Measurements from ENCODE around the gene C3orf62.
A peak's percentile ranks its signal among the peaks of the same experiment; 100 is the strongest.
"Not testable (repeated sequence)": the region's sequence is repeated elsewhere in the genome, so short reads cannot be mapped to it uniquely, and the experiment has no call there.

Gene C3orf62

GRCh38 chr3:49270156-49270500 lies 6.9 kb downstream of the C3orf62 start:
- FAIRE-seq (no peak), DNase-seq (ENCODE audit: extremely low spot score, insufficient read length, low read depth) (no peak)

GRCh38 chr3:49269443-49270155 lies 7.4 kb downstream of the C3orf62 start:
- no peak for FAIRE-seq

GRCh38 chr3:49266410-49267095 lies 10.5 kb downstream of the C3orf62 start:
- FAIRE-seq (no peak), DNase-seq (ENCODE audit: extremely low spot score, insufficient read length, low read depth) (no peak)

More at GRCh38 chr3:49269443-49270155, 7.4 kb downstream of the C3orf62 start:
- DNase-seq (ENCODE audit: extremely low spot score, insufficient read length, low read depth), result no peak

- FAIRE-seq (no peak), DNase-seq (ENCODE audit: extremely low spot score, insufficient read length, low read depth) (no peak)
These were observed 11.2 kb downstream of the C3orf62 start for GRCh38 chr3:49265661-49266386.

- FAIRE-seq, result no peak
- no peak for DNase-seq (ENCODE audit: extremely low spot score, insufficient read length, low read depth)
These were observed 13.7 kb downstream of the C3orf62 start for GRCh38 chr3:49263159-49263889.

- no peak for FAIRE-seq
- no peak for DNase-seq (ENCODE audit: extremely low spot score, insufficient read length, low read depth)
These were observed 16.2 kb downstream of the C3orf62 start for GRCh38 chr3:49260806-49261324.

GRCh38 chr3:49257187-49257586 lies 19.8 kb downstream of the C3orf62 start:
- FAIRE-seq, result no peak
- DNase-seq (ENCODE audit: extremely low spot score, insufficient read length, low read depth), result no peak

GRCh38 chr3:49255718-49256511 lies 21.1 kb downstream of the C3orf62 start:
- FAIRE-seq (no peak), DNase-seq (ENCODE audit: extremely low spot score, insufficient read length, low read depth) (no peak)

- DNase-seq (ENCODE audit: extremely low spot score, insufficient read length, low read depth) (no peak), FAIRE-seq (no peak)
These were observed 21.9 kb downstream of the C3orf62 start for GRCh38 chr3:49255112-49255511.

- DNase-seq (ENCODE audit: extremely low spot score, insufficient read length, low read depth), result no peak
- FAIRE-seq, result no peak
These were observed 23.5 kb downstream of the C3orf62 start for GRCh38 chr3:49253512-49253911.

GRCh38 chr3:49248840-49249227 lies 28.2 kb downstream of the C3orf62 start:
- no peak for DNase-seq (ENCODE audit: extremely low spot score, insufficient read length, low read depth)
- peak; percentile 41 for FAIRE-seq

GRCh38 chr3:49244581-49245205 lies 32.3 kb downstream of the C3orf62 start:
- no peak for FAIRE-seq
- no peak for DNase-seq (ENCODE audit: extremely low spot score, insufficient read length, low read depth)

- FAIRE-seq; DNase-seq (ENCODE audit: extremely low spot score, insufficient read length, low read depth): not testable (repeated sequence)
These were observed 36.9 kb downstream of the C3orf62 start for GRCh38 chr3:49240091-49240490.

- DNase-seq (ENCODE audit: extremely low spot score, insufficient read length, low read depth), result no peak
- FAIRE-seq, result no peak
These were observed 38.5 kb downstream of the C3orf62 start for GRCh38 chr3:49238274-49239127.

- DNase-seq (ENCODE audit: extremely low spot score, insufficient read length, low read depth) (no peak), FAIRE-seq (no peak)
These were observed 39.7 kb downstream of the C3orf62 start for GRCh38 chr3:49237344-49237743.

GRCh38 chr3:49236226-49236625 lies 40.8 kb downstream of the C3orf62 start:
- DNase-seq (ENCODE audit: extremely low spot score, insufficient read length, low read depth), result no peak
- no peak for FAIRE-seq

- FAIRE-seq; DNase-seq (ENCODE audit: extremely low spot score, insufficient read length, low read depth): not testable (repeated sequence)
These were observed 48.2 kb downstream of the C3orf62 start for GRCh38 chr3:49228817-49229216.

- no peak for FAIRE-seq
These were observed 55.0 kb downstream of the C3orf62 start for GRCh38 chr3:49222002-49222401.

More at GRCh38 chr3:49222002-49222401, 55.0 kb downstream of the C3orf62 start:
- DNase-seq (ENCODE audit: extremely low spot score, insufficient read length, low read depth), result no peak

All from GM18507 (cell line).